ENCODE results near the gene HK3.

Gene HK3

DNA sequence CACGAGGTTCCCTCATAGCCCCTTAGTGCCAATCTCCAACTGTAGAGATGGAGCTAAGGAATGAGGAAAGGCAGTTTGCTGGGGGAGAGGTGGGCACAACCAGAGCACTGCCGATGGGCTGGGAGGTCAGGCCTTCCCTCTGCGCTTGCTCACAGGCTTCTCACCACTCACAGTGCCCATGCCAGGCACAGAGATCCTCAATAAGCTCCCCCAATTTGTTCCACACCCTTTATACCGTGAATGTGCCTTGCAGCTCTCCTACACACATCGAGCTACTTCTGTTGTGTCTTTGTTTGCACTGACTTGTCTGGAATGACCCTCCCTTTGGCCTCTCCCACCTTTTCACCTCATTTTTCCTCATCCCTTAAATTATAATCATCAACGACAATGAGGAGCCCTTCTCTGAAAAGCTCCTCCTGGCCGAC lies 1.6 kb upstream of the HK3 start:
- in situ Hi-C loops (cut with MboI; ENCODE audit: low pct_unique_long_range_greater_than_20kb, low sequenced_read_pairs, unreplicated experiment): no loop called here
- TF ChIP-seq, protein P1, sequence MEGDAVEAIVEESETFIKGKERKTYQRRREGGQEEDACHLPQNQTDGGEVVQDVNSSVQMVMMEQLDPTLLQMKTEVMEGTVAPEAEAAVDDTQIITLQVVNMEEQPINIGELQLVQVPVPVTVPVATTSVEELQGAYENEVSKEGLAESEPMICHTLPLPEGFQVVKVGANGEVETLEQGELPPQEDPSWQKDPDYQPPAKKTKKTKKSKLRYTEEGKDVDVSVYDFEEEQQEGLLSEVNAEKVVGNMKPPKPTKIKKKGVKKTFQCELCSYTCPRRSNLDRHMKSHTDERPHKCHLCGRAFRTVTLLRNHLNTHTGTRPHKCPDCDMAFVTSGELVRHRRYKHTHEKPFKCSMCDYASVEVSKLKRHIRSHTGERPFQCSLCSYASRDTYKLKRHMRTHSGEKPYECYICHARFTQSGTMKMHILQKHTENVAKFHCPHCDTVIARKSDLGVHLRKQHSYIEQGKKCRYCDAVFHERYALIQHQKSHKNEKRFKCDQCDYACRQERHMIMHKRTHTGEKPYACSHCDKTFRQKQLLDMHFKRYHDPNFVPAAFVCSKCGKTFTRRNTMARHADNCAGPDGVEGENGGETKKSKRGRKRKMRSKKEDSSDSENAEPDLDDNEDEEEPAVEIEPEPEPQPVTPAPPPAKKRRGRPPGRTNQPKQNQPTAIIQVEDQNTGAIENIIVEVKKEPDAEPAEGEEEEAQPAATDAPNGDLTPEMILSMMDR (IDR thresholded peaks at IDR 0.05; ENCODE audit: extremely low read depth, insufficient read depth, missing control alignments): no peak
- no peak for DNase-seq (ENCODE audit: low spot score)

DNA sequence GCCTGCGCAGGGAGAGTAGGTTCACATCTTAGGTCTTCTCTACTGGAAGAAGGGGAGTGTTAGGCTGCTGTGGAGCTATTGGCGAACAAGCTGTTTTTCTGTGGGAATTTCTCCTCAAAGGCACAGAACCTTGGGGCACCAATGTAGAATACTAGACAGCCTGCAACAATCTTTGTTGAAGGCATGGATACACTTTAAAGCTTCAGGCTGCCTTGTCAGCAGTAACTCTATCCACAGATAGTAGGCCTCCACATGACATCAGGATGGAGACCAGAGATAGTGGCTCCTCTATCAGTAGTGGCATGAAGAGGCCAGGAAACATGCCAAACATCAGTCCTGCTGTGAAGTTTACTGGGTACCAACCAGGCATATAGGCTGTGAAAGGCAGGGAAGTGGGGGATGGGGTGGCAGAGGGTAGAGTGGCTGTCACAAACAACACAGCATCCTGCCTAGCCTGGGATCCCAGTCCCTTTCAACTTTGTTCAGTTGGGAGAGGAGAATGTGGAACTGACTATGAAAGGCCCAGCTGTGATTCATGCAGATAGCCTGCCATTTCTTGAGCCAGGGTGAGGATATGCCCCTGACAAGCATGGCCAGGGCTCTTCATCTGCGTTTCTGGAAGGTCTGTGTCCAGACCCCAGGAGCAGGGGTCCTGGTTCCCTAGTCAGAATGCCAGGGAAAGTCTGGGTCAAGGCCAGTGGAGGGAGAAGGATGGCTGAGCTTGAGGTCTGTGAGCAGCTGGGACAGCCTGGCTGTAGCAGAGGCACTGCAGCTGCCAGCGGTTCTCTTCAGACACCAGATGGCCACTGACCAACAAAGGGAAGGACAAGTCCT lies 1.0 kb upstream of the HK3 start:
- no peak for DNase-seq (ENCODE audit: low spot score)
- TF ChIP-seq, protein P1 (IDR thresholded peaks at IDR 0.05; ENCODE audit: extremely low read depth, insufficient read depth, missing control alignments): no peak
- in situ Hi-C loops (cut with MboI; ENCODE audit: low pct_unique_long_range_greater_than_20kb, low sequenced_read_pairs, unreplicated experiment): no loop called here

DNA sequence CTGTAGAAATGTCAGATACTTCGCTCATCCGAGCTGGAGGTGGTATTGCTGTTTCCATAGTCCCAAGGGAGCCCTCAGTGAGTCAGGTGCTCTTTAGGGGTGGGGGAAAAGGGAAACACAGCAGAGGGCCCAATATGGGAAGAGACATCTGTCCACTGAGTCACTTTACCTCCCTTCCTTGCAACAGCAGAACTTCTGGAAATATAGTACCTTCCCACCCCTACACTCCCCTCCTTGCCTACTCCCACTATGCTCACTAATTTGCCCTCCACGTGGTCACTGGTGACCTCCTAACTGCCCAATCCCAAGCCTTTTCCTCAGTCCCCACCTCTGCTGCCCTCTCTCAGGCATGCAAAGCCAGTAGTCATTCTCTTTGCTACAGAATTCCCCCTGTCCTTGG lies 1.9 kb downstream of the HK3 start:
- in situ Hi-C loops (cut with MboI; ENCODE audit: low pct_unique_long_range_greater_than_20kb, low sequenced_read_pairs, unreplicated experiment): no loop called here
- TF ChIP-seq, protein P1 (IDR thresholded peaks at IDR 0.05; ENCODE audit: extremely low read depth, insufficient read depth, missing control alignments): no peak
- no peak for DNase-seq (ENCODE audit: low spot score)

DNA sequence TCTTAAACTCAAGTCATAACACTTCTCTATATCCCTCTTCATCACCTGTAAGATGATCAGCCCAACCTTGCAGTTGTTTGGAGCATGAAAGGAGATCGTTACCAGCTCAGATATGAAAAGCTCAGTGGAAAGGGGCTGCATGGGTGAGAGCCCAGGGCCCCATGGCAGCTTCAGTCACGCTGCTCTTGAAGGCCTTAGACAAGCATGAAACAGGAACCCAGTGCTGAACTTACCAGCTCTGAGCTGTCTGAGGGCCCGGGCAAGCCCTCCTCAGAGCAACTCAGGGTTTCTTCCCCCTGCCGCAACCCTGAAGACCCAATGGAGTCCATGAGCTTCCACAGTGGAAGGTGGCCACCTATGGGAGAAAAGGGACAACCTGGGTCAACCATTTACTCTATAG lies 3.3 kb downstream of the HK3 start:
- in situ Hi-C loops (cut with MboI; ENCODE audit: low pct_unique_long_range_greater_than_20kb, low sequenced_read_pairs, unreplicated experiment): no loop called here
- TF ChIP-seq, protein P1 (IDR thresholded peaks at IDR 0.05; ENCODE audit: extremely low read depth, insufficient read depth, missing control alignments): no peak
- DNase-seq (ENCODE audit: low spot score): no peak

DNA sequence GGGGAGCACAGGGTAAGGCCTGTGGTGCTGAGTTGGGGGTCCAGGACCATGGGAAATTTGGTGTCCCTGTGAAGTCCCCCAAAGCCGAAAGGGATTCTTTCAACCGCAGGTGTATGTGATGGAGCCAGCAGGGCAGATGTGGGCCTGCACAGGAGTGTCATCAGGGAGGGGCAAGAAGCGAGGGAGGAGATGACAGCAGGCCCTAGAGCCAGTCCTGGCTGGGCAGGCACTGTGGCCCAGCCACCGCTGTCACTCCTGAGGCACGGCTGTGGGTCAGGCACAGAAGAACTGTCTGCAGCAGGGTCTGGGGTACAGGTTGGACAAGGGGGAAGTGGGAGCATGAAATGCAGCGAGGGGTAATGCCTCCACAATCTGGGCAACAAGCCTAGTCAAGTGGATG lies 4.8 kb downstream of the HK3 start:
- in situ Hi-C loops (cut with MboI; ENCODE audit: low pct_unique_long_range_greater_than_20kb, low sequenced_read_pairs, unreplicated experiment): no loop called here
- TF ChIP-seq, protein P1 (IDR thresholded peaks at IDR 0.05; ENCODE audit: extremely low read depth, insufficient read depth, missing control alignments): no peak
- no peak for DNase-seq (ENCODE audit: low spot score)

DNA sequence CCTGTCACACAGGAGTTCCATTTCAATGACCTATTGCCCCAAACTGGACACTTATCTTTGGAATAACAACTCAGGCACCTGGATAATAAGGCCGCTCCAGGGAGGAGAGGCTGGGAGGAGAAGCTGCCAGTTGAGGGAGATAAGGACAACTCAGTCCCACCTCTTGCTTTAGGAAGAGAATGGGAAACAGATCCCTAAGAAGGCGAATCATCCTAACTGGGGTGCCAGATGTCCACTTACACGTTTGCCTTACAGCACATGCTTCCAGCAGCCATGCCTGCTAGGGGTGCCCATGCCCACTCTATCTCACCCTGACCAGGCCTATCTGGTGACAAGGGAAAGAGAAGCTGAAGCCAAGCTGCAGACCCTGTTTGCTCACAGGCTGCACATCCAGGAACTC lies 6.5 kb downstream of the HK3 start:
- in situ Hi-C loops (cut with MboI; ENCODE audit: low pct_unique_long_range_greater_than_20kb, low sequenced_read_pairs, unreplicated experiment): no loop called here
- peak; percentile 2 for DNase-seq (ENCODE audit: low spot score)
- TF ChIP-seq, protein P1 (IDR thresholded peaks at IDR 0.05; ENCODE audit: extremely low read depth, insufficient read depth, missing control alignments): no peak

All from GM13977 (cell line).